GOT3 (cell line): ENCODE results near the gene ANKRD31.
"Not testable (repeated sequence)": the region's sequence is repeated elsewhere in the genome, so short reads cannot be mapped to it uniquely, and the experiment has no call there.

ENCODE experiments used
- DNase-seq: peaks from one replicate; lab custom pipeline; 2025; ENCODE audit warnings: mixed read lengths; lab: John Stamatoyannopoulos, UW

Gene ANKRD31

DNA sequence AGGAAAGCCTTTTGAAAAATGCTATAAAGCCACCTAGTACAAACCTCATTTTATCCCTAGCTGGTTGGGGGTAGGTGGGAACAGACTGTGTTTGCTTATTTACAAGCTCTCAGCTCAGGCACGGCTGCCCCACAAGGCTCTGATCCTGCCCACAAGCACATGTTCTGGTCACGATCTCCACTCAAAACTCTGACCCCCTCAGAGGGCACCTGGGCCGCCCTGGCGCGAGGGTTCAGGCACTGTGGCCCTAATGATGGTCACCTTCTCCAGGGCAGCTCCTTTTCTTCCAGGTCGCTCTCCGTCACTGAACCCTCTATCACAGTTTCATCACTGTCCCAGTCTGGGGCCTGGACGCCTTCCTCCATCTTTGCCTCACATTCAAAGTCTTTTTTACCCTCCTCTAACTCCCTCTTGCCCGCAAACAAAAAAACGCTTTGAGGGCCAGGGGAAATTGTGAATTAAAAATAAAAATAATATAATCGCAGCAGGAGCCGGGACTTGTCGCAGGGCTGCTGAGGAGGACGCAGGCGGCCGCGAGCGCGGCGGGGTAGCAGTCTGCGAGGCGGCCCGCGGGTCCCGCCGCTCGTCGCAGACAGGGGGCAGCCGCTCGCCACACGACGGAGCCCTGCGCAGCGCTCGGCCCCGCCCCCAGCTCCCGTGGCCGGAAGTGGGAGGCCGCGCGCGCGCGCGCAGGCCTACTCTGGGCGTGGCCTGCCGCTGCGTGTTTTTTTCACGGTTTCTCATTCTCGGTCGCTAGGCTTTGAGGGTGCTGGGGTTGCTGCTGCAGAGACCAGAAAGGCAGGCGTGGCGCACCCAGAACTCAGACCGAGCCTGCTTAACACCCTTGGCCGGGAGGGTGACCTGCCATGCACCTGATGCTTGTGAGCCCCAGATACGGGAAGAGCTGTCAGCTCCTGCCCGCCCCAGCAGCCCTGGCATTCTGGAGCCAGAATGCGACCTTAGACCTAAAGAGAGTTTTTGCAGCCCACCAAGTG is at the start of gene ANKRD31:
ANKRD31 (minus strand) TSS at position 557 of the 995 bp plus-strand sequence; CDS start at position 365, 192 bp downstream.
- DNase-seq: peak; percentile 24

- DNase-seq: no peak
Measured at GRCh38 chr5:75286211-75286773, 49.6 kb upstream of the ANKRD31 start.

DNA sequence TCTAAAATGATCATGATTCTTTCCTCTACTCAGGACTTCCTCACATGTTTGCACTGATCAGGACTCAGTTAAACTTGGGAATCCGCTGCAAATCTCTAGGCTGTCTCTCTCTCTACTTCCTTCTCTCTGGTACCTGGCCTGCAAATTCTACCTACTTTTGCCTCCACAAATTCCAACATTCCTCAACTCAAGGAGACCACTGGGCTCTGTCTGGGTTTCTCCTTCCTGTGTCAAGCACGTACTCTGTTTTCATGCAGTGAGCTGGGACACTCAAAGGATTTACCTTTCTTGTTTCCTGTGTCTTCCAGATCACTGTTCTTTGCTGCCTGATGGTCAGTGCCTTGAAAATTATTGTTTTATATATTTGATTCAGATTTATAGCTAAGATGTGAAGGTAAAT is 45.9 kb upstream of the ANKRD31 start:
- DNase-seq: no peak

- DNase-seq: no peak
Measured at GRCh38 chr5:75281716-75282465, 45.2 kb upstream of the ANKRD31 start.

DNA sequence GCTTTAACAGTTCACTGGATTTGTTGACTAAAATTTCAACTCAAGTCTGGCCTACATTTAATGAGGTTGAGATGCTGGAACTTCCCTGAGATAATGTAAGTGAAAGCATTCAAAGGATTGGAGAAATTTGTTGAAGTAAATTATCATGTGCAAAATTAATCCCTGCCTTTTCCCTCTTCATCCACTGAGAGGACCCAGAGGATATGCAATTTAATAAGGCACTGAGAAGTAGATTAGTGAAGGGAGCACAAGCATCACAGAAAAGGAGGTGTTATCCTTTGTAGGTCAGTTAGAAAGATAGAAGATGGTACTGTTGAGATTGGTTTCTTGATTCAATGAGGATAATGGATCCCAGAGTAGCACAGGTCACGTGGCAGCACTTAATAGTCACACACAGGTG is 42.6 kb upstream of the ANKRD31 start:
- no peak for DNase-seq

GRCh38 chr5:75277463-75277862 is 40.8 kb upstream of the ANKRD31 start:
- no peak for DNase-seq

- DNase-seq: no peak
Measured at GRCh38 chr5:75275756-75276155, 39.1 kb upstream of the ANKRD31 start.

DNA sequence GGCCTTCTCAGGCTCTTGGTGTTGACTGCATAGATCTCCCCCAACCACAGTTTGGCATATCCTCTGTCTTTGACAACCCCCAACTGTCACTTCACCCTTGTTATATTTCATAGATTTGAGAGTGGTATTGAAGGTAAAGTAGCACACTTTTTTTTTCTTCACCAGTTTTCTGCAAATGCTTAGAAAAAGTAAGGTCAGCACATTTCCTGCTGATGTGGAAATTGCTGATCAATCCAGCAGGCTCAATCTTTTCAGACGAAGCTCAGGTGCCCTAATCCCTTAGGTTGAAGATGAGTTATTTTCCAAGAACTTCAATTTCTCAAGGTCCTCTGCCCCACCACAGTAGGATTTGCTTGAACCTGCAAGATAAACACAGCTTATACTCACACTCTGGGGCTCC is 38.5 kb upstream of the ANKRD31 start:
- no peak for DNase-seq

GRCh38 chr5:75274486-75274885 is 37.8 kb upstream of the ANKRD31 start:
- DNase-seq: no peak

DNA sequence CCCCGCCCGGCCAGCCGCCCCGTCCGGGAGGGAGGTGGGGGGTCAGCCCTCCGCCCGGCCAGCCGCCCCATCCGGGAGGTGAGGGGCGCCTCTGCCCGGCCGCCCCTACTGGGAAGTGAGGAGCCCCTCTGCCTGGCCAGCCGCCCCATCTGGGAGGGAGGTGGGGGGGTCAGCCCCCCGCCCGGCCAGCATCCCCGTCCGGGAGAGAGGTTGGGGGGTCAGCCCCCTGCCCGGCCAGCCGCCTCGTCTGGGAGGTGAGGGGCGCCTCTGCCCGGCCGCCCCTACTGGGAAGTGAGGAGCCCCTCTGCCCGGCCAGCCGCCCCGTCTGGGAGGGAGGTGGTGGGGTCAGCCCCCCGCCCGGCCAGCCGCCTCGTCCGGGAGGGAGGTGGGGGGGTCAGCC is 33.9 kb upstream of the ANKRD31 start:
- not testable (repeated sequence) for DNase-seq

DNA sequence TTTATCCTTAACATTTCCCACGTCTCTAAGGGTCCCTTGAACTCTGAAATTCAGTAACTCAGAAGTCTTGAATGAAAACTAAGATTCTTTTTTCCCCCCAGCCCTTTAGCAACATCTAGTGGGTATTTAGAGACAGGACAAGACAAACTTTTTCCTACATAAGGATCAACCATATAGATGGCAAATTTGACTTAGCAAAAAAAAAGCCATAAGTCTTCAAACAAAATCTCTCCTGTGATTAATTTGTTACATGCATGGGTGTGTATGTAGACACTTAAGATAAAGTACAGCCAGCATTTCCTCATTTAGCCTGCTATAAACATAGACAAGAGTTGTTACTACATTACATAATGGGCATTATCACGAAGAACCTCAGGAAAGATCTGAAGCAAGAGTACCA is 29.1 kb upstream of the ANKRD31 start:
- DNase-seq: no peak

DNA sequence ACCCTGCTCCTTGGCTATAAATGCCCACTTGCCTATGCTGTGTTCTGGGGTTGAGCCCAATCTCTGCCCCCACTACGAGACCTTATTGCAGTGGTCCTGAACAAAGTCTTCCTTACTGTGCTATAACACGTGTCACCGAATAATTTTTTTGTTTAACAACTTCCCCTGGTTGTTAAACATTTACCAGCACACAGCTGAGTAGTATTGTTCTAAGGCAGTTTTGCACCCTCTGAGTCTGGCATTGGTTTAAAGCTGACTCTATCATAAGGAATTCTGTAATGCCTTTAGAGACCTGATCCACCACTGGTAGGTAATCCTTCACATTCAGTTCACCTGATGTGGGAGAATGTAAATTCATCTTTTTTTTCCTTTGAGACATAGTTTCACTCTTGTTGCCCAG is 25.6 kb upstream of the ANKRD31 start:
- DNase-seq: no peak

DNA sequence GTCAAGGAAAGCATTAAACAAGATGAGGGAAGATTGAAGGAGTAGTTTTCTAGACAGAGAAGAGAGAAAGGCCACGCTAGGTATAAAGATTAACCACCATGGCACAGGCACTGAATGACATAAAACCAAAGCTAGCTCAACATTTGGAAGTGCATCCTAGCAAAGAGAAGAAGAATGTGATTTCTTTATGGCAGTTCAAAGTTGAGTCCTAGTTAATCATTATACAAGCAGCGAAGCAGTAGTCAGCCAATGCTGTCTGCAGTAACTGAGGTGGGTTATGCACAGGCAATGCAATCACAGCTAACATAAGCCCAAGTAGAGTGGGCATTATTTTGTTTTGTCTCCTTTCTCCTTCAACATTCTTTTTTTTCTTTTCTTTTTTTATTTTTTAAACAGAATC is 24.0 kb upstream of the ANKRD31 start:
- DNase-seq: no peak

DNA sequence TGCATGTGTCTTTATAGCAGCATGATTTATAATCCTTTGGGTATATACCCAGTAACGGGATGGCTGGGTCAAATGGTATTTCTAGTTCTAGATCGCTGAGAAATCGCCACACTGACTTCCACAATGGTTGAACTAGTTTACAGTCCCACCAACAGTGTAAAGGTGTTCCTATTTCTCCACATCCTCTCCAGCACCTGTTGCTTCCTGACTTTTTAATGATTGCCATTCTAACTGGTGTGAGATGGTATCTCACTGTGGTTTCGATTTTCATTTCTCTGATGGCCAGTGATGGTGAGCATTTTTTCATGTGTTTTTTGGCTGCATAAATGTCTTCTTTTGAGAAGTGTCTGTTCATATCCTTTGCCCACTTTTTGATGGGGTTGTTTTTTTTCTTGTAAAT is 13.8 kb upstream of the ANKRD31 start:
- DNase-seq: not testable (repeated sequence)

DNA sequence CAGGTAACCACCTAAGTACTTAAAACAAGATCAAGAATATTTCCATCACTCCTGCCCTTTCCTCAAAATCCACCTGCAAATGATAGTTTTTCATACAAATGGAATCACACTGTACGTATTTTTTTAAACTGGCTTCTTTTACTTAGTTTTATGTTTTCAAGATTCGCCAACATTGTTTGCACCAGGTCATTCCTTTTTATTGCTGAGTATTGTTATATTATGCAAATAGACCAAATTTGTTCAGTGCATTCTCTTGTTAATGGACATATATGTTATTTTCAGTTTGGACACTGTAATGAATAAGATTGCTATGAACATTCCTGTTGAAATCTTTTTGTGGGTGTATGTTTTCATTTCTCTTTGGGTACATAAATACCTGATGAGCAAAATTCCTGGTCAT is 8.3 kb upstream of the ANKRD31 start:
- DNase-seq: no peak

- DNase-seq: no peak
Measured at GRCh38 chr5:75243510-75243909, 6.8 kb upstream of the ANKRD31 start.

DNA sequence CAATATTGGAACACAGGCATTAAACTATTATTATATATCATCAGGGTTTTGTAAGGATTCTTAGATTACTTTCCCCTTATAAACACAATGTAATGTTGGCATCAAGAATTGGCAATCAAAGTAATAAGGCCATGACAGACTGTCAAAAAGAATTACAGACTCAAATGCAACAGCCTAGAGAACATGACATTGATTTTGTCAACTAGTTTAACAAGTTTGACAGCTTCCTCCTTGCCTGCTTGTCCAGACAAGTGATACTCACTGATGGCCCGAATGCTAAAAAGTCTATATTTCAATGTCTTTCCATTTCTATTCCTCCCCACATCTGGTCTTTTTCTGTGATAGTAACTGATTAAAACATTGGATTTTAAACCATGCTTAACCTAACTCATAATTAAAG is 6.4 kb upstream of the ANKRD31 start:
- DNase-seq: no peak

DNA sequence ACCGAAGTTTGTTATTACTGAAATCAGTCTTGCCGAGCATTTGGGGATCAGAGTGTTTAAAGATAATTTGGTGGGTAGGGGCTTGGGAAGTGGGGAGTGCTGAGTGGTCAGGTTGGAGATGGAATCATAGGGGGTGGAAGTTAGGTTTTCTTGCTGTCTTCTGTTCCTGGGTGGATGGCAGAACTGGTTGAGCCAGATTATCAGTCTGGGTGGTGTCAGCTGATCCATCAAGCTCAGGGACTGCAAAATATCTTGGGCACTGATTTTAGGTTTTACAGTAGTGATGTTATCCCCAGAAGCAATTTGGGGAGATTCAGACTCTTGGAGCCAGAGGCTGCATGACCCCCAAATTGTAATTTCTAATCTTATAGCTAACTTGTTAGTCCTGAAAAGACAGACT is 5.4 kb upstream of the ANKRD31 start:
- DNase-seq: no peak

DNA sequence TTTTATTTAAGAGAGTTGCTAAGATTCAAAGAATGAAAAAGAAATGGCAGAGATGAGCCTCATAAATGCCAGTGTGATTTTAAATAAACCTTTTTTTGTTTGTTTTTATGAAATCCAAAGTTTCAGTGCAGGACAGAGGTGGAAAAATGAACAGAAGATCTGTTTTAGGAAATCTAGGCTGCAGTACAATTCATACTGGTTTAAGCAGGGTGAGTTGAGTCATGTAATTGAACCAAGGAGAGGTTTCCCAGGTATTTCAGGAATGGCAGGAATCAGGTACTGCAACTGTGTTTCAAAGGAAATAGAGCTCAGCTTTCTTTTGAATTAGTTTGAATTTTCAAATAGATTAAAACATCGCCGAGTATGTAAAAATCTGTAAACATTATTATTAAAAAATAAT is 3.0 kb upstream of the ANKRD31 start:
- no peak for DNase-seq

- no peak for DNase-seq
Measured at GRCh38 chr5:75235711-75236110, 967 bp downstream of the ANKRD31 start.

- DNase-seq: no peak
Measured at GRCh38 chr5:75234251-75234650, 2.4 kb downstream of the ANKRD31 start.

- no peak for DNase-seq
Measured at GRCh38 chr5:75226916-75227315, 9.8 kb downstream of the ANKRD31 start.

DNA sequence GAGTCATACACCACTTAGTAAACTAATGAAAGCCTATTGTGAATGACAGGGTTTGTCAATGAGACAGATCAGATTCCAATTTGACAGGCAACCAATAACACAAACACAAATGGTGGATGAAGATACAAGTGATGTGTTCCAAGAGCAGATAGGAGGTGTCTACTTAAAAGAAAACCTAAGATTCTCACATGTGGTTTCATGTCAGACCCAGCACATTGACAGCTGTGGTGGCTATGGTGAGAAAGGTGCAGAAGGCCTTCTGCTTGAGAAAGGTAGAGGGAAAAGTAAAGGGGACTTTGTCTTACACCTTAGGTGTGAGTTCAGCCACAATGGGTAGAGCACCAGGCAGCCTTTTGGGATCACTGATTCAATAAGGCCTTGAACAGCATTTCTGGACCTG is 11.2 kb downstream of the ANKRD31 start:
- DNase-seq: no peak
